Stimulated activated CD8-positive, alpha-beta memory T cell treated with anti-CD3 and anti-CD28 coated beads, Interleukin-4, amount 100 ng/mL, for 48 hours (primary cell): ENCODE measurements around the gene SLC24A3.

ENCODE experiments used
- DNase-seq: peaks from one replicate; pipeline ENCODE4 v3.0.0-alpha.2; 2020

Gene SLC24A3

DNA sequence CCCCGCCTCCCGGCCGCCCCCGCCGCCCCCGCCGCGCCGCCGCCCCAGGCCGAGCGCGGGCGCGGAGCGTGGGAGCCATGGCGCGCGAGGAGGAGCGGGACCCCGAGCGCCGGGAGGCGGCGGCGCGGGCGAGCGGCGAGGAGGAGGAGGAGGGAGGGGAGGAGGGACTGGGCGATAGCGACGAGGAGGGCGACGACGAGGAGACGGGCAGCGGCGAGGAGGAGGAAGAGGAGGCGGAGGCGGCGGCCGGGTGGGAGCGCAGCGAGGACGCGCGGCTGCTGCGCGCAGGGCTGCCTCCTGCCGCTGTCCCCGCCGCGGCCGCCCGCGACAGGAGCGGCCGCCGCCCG is at the start of gene SLC24A3:
Gene SLC24A3 (plus strand): TSS at position 174 of the 347 bp plus-strand sequence.
- DNase-seq = no peak

DNA sequence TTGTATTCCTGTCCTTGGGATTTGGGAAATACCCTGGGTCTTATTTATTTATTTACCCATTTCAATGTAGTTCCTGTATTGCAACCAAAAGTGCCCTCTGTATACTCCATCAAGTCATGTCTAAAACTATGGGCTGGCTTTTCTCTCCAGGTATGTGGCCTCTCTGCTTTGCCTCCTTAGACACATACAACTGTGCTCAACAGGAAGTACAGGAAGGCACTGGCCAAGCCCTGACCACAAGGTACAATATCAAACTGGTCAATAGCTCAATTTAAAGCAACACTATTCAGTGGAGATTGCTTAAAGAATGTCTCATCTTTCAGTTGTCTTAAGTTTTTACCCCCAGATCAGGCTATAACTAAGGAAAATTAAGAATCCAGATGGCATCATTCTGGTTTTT is 42.3 kb upstream of the SLC24A3 start:
- DNase-seq = no peak

DNA sequence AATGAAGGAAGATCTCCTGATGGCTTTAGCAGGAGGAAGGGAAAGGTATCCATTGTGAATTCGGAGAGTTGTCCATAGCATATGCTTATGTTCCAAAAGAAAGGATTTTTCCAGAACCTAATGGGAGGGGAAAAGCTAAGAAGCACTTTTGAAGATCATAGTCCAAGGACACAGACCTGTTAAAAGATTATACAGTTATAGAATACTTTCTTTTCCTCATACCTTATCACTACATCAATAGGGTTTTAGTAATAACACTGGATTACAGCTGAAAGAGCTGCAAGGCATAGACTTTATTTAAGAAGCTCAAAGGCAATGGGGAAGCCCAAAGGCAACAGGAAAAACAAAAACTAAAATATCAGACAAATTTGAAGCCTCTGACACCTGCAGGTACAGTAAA is 39.8 kb upstream of the SLC24A3 start:
- no peak for DNase-seq

DNA sequence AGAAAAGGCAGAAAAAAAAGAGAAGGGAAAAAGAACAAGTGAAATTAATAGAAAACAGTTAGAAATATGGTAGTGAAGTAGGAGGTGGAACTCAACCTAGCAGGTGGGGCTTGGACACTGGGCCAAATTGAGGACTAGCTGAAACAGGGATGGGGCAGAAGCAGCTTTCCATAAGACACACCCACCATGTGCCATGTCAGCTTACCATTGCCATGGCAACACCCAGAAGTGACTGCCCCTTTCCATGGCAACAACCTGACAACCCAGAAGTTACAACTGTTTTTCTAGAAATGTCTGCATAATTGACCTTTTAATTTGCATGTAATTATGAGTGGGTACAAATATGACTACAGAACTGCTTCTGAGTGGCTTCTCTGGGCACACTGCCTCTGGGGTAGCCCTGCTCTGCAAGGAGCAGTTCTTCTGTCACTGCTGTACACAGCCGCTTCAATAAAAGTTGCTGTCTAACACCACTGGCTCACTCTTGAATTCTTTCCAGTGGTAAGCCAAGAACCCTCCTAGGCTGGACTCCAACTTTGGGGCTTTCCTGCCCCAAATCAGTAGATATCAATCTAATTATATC is 35.9 kb upstream of the SLC24A3 start:
- DNase-seq = no peak

DNA sequence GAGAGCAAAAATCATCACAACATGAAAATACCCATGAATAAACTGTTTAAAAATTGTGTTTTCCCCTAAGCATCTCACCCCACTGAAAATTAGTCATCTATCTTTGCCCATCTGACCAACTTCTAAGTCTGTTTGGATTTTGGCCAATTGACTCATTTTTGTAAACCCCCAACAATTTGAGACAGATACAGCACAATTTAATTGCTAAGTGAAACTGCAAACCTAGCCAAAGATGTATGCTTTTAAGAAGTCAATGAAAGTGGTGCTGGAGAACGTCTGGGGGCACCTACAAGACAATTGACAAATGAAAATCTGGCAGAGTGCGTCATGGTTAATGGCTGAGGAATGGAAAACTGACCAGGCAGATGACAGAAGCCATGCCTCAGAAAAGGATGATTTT is 30.9 kb upstream of the SLC24A3 start:
- no peak for DNase-seq

DNA sequence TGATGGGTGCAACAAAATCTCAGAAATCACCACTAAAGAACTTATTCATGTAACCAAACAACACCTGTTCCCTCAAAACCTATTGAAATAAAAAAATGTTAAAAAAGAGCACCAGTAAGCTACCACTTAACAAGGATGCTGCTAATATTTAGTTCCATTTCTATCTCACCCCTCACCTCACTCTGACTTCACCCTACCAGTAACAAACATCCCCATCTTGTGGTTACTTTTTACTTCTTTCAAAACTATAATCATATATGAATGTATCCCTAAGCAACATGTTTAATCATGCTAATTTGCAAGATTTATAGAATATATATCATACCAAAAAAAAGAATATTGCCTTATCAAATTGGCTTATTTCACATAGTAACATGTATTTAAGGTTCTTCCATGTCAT is 27.4 kb upstream of the SLC24A3 start:
- DNase-seq = no peak

DNA sequence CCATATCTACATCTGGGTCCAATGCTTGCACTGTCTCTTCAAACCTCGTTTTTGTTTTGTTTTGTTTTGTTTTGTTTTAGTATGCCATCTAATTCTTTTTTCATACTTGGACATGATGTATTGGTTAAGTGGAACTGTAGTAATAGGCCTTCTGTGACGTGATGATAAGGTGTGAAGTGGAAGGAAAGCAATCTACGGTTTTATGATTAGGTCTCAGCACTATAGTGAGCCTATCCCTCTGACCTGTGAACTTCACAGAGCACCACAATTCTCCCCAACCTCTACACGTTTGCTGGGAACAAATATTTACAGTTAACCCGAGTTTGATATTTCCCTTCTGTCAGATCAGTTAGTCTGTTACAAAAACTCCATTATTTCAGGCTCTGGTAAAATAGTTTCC is 19.1 kb upstream of the SLC24A3 start:
- no peak for DNase-seq

DNA sequence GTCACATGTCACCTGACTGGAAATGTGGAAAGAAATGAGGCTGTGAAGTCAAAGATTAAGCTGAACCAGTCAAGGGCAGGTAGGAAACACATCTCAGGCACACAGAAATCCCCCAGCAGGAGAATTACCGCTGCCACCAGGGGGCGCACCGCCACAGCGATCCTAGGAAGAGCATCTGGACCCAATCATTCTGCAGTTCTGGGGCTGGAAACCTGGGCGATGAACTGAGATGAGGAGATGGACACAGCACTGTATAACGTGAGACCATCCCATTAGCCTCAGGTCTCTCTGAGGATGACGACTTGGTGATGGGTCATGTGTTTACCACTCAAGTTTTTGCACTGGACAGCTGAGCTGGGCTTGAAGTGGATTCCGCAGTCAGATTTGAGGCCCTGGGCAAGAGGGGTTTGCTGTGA is 6.5 kb upstream of the SLC24A3 start:
- DNase-seq = peak; percentile 89

DNA sequence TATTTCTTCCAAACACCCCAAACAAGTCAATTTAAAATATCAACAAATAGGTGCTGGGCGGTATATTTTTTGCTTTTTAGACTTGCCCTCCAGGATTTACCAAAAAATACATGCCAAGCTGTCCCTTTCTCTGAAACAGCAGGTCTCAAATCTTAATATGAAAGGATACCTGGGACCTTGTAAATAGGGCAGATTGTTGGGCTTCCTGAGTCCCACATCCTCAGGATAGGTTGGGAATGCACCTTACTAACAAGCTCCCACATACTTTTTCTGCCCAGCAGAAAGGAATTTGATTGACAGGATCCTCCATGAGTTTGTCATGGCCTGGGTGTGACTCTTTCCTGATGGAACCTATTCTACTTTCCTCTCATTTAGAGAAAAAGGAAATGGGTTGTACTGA is 4.9 kb upstream of the SLC24A3 start:
- DNase-seq = no peak

DNA sequence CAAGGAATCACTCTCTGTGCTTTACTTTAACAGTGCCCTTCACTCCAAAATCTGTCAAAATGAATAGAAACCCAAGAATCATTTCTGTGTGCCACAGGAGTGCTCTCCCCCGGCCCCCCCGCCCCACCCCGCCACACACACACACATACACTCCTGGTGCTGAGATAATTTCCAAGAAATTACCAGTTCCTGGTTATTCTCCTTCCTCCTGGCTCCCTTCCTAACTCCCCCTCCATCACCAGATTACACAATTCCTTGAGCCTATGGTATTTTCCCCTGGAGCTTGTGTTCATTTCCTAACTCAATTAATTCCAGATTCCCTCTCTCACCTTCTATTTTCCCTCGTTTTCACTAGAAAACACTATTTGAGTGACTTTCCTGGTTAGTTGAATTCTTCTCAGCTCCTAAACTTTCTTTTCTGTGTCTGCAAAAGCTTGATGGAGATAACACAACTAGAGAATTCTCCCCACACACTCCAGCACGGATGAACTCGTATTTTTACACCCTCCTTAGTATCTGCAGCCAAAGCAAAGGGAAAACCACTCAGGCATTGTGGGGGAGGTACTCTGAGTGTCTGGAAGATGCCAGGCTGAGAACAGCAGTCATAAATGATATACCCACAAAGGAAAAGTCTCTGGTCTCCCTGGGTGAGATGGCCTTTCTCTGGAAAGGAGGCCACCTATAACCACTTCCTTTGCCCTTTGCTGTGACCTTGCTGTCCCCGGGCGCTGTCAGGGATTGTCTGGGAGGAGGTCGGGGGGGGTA is 1.9 kb upstream of the SLC24A3 start:
- DNase-seq = no peak

DNA sequence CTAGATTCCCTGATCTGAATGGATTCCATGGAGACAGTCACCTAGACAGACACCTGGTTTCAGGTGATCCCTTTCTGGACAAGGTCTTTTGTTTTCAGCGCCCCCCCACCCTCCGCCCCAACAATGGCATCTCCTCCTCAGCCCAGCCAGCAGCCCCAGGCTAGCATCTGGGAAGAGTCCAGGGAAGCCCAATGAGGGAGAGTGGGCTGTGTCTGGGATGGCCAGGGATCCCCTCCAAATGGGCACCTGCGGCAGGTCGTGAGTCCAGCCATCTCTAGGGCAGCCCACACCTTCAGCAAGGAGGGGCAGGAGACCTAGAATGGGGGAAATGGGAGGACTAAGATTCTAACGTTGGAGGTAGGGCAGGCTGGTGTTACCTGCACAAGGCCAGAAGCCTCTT is 1.2 kb upstream of the SLC24A3 start:
- DNase-seq = no peak

DNA sequence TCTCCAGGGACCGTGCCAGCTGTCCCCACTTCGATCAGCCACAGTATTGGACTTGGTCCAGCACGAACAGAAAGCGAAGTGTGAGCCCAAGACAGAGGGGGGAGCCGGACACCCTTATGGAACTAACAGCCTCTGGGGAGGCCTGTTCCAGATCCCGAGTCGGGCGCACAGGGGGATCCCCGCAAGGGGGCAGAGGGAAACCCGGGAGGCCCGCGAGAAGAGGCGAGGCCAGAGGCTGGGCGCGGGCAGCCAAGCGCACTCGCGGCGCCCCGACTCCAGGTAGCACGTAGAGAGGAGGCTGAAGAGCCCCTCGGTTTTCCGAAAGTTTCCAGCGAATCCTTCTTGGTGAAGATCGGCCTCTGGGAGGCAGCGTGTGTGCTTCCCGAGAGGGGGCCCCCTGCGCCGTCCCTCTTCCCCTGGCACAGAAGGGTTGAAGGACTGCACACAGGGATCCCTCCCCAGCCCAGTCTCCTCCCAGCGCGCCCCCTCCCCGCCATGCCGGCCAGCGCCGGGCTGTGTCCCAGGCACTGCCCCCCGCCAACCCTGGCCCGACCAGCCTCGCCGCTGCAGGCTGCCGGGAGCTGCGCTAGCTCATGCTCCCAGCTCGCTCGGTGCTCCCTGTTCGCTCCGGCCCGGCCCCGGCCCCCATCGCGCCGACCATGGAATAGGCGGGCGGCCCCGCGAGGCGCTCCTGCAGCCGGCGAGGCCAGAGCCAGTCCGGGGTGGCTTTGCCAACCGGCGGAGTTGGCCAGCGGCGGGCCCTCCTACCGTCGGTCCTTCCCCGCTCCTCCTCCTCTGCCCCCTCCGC is 577 bp upstream of the SLC24A3 start:
- DNase-seq = no peak

DNA sequence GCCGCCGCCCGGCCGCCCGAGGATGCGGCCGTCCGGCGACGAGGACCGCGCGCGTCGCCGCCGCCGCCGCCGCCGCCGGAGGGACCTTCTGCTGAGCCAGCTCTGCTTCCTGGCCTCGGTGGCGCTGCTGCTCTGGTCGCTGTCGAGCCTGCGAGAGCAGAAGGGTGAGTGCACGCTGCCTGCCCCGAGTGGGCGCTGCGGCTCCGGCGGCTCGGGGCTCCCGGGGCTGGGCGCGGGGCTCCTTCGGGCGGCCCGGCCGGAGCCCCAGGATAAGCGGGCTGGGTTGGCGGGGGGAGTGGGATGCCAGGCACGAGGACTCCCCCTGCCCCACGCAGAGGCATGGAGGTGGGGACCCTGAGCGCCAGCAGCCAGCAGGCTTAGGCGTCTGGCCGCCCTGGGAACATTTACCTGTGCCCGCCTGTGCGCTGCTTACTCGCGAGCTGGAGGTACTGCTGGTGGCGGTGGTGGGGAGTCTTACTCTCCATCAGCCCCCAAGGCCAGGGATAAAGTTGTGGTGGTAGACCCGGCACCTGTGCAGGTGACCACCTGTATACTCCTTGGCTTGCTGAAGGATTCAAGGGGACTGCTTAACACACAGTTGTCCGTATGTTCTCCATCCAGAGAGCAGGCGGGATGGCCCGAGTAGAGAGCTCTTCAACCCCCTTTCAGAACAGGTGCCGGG is 520 bp downstream of the SLC24A3 start:
- DNase-seq = peak; percentile 45

DNA sequence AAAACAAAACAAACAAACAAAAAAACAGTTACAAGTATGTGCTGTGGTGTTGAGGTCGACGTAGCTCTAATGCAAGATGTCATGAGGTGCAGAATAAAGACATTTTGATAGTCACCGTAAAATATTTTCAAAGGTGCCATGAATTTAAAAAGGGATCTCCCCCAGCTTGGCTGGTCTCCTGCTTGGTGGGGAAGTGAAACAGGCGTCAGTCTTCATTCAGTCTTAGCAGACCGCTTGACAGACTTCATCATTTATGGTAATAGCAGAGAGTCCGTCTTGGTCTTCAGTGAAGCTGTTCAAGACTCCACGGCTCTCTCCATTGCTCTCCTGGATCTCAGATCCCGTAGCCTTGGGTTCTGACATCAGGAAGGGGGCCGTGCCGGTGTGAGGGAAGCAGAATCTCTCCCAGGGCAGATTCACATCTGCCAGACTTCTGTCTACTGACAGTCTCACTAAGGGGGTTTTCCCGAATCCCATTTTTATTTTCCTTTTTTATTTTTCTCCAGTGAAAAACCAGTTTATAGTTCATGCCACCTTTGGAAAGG is 1.6 kb downstream of the SLC24A3 start:
- no peak for DNase-seq

DNA sequence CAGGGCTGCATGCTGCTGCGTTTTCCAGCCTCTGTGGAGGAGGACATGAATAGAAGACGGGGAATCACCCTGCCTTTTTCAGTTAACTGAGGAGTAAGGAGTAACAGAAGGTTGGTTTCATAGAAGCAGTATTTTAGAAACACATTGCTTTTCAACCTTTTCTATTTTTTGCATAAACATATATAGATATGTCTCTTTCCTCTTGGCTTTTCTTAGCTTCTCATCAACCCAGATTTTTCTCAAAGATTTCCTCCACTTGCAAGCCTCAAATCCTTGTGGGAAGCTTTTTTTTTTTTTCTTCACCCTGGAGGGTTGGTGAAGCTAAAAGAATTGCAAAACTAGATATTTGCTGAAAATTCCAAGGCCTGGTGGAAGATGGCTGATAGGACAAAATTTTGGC is 6.0 kb downstream of the SLC24A3 start:
- DNase-seq = no peak

DNA sequence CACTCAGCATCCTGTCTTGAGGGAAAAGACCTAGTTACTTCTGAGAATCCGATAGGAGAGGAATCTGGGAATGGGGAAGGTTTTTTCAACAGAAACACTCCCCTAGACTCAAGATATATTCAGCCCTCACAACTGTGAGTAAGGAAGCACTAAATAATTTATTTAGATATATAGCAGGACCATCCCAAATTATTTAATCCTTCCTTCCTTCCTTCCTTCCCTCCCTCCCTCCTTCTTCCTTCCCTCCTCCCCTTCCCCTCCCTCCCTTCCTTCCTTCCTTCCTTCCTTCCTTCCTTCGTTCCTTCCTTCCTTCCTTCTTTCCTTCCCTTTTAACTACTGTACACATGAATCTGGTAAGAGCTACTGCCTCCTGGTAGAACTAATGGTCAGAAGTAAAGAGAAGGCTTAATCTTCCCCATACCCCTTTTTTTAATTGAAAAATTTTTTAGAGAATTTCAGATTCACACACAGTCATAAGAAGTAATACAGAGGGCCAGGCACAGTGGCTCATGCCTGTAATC is 10.1 kb downstream of the SLC24A3 start:
- DNase-seq = no peak

DNA sequence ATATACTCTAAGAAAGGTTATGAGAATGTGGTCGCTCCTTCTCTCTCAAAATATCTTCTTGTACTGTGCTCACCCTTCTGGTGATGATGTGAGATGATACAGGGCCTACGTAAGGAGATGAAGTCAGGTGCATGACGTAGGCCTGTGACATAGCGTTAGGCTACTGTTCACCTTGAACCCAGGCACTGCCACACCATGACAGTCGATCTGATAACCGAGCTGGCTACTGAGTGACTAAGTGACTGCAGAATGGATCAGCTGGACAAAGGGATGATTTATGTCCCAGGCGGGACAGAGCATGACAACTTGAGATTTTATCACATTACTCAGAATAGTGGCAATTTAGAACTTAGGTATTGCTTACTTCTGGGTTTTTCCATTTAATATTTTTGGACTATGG is 11.2 kb downstream of the SLC24A3 start:
- DNase-seq = no peak

DNA sequence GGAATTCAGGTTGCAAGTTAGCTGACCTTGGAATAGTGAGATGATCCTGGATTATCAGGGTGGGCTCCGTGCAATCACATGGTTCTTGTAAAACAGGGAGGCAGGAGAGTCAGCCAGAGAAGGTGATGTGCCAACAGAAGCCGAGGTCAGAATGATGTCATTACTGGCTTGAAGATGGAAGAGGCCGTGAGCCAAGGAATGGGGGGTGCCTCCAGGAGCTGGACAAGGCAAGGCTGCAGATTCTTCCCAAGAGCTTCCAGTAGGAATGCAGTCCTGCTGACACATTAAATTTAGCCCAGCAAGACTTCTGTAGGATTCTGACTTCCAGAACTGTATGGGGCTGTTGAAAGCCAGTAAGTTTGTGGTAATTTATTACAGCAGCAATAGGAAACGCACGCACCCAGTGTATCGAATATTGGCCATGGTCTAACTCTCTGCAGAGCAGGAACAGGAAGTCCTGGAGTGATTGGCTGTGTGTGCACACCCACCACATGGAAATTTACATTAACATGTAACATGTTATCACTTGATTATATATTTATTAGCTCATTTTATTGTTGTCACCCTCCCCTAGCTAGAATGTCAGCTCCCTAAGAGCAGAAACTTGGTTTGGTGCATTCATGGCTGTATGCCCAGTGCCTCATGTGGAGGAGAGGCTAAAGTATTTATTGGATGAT is 19.1 kb downstream of the SLC24A3 start:
- DNase-seq = no peak

DNA sequence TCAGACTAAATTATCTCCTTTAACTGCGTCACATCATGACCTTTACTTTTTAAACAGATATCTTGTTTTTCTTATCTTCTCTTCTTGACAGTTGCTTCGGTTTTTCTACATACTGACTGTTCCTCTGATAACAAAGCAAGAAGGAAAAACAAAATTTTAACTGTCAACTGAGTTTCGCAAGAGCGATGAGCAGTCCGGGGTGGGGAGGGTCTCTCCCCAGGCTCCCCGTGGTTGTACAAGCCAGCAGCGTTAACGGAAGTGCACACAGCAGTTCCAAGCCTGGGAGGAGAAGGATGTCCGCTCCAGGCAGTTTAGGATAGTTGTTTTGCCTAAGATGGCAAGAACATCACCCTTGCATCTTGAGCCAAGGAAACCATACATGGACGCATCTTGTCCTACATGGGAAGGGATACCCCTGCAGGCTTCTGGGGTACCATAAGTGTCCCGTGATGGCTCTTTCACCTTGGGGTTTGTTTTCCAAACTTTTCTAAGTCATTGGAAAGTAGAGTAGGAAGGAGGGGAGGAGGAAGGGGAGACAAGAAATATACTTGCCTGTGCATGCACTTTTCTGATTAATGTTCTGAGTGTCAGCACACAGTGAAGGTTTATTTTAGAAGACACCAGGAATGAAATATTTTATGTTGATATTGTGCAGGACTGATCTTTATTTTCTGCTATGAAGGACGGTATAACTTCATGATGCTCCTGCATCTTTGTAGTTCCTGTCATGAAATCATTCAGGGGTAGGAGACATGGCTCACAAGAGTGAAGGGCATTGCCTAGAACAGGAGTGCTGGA is 20.8 kb downstream of the SLC24A3 start:
- no peak for DNase-seq

DNA sequence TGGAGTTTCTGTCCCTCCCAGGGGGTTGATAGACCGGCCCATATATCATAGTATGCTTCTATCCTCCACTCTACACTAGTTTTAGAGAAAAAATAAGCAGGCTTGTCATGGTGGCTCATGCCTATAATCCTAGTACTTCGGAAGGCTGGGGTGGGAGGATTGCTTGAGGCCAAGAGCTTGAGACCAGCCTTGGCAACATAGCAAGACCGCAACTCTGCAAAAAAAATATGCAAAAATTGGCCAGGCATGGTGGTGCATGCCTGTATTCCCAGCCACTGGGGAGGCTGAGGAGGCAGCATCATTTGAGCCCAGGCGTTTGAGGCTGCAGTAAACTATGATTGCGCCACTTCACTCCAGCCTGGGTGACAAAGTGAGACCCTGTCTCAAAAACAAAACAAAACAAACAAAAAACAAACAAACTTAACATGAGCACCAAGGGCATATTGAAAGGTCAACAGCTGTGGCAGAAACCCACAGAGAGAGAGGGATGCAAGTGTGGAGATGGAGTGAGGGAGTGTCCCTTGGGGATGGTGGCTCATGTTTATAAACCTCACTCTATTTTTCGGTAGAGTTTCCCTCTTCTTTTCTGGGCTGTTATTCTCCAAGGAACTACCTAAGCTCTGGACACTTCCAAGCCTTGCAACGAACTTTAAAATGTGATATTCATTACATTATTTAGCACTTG is 24.1 kb downstream of the SLC24A3 start:
- DNase-seq = no peak

DNA sequence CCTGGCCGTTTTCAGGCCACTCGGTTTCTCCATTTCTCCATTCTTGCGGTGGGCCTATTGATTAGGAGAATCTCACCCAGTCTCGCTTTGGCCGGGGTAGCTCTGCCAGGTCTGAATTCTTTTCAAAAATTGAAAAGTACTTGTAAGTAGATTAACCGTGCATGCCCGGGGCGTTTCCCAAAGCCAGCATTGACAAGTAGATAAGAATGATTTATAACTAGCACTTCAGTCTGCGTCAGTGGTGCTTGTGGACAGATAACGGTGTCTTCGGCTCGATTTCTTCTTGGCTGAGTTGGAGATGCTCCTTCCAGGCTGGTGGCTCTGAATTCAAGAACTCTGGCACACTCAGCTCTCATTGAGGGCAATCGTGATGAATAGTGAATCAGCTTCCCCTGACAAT is 29.0 kb downstream of the SLC24A3 start:
- DNase-seq = no peak
